Lung (tissue), 12 donors: ENCODE data around the gene RBM18. TPM values are rescaled to one million over a fixed set of nuclear protein-coding genes. Genes with fewer than 3 reads are reported as not detected.

Experiments used
- ATAC-seq: fragments of 200-7000 bp; cut with Tn5 transposase; one replicate; pipeline ENCODE4 v1.9.1; 2020; ENCODE audit warnings: moderate number of reproducible peaks; ENCODE audit not compliant: insufficient read depth, low FRiP score
- DNase-seq, 3 donors: peaks; one replicate each; pipeline ENCODE4 v3.0.0-alpha.2; 2013 to 2017
- H3K27ac ChIP-seq, 2 donors: one replicate each; pipeline ENCODE4 v1.5.1; 2013; ENCODE audit warnings: mild to moderate bottlenecking in 2 of 2, moderate library complexity in 2 of 2, control low read depth in 1 of 2, inconsistent platforms in 1 of 2, low read depth in 1 of 2, low read length in 1 of 2
- H3K27me3 ChIP-seq, 3 donors: one replicate each; pipeline ENCODE4 v1.5.1; 2013; ENCODE audit warnings: low read length in 2 of 3; ENCODE audit not compliant: control insufficient read depth in 3 of 3, insufficient read depth in 3 of 3
- H3K36me3 ChIP-seq, 4 donors: one replicate each; pipeline ENCODE4 v1.5.1; 2013; ENCODE audit warnings: low read length in 4 of 4, mild to moderate bottlenecking in 1 of 4, moderate library complexity in 1 of 4; ENCODE audit not compliant: control insufficient read depth in 4 of 4, insufficient read depth in 4 of 4
- H3K4me1 ChIP-seq, 5 donors: one replicate each; pipeline ENCODE4 v1.5.1; 2013; ENCODE audit warnings: low read length in 5 of 5, mild to moderate bottlenecking in 2 of 5, moderate library complexity in 1 of 5; ENCODE audit not compliant: control insufficient read depth in 5 of 5, insufficient read depth in 5 of 5
- H3K4me3 ChIP-seq: one replicate; pipeline ENCODE4 v1.5.1; 2013; ENCODE audit warnings: mild to moderate bottlenecking, control low read depth, moderate library complexity
- H3K9ac ChIP-seq, 2 donors: one replicate each; pipeline ENCODE4 v1.5.1; 2013; ENCODE audit warnings: low read length in 2 of 2, control low read depth in 1 of 2; ENCODE audit not compliant: insufficient read depth in 1 of 2
- H3K9me3 ChIP-seq, 4 donors: one replicate each; pipeline ENCODE4 v1.5.1; 2013; ENCODE audit warnings: low read length in 3 of 4, mild to moderate bottlenecking in 1 of 4, moderate library complexity in 1 of 4; ENCODE audit not compliant: control insufficient read depth in 4 of 4, insufficient read depth in 3 of 4
- CTCF ChIP-seq: IDR thresholded peaks from 2 replicates; pipeline ENCODE4 v1.5.1; 2012; ENCODE audit warnings: mild to moderate bottlenecking; ENCODE audit errors: control extremely low read depth, extremely low read depth
- WGBS, 2 donors: extraction: QIAGEN DNeasy Blood & Tissue Kit; methylation state at CpG; one replicate each; pipeline ENCODE4 v1.1.7; 2013; 5-methylcytosine and 5-hydroxymethylcytosine counted together
- polyA plus RNA-seq, 2 donors: library from polyadenylated mRNA; stranded (reverse); fragments of 200-250 nt; gene quantifications; one replicate each; pipeline ENCODE4 v1.2.1, GENCODE V29; 2013
- total RNA-seq, 2 donors: library from RNA; depleted of rRNA in 1 of 2; stranded (reverse); fragments of >200 nt in 1 of 2; gene quantifications; one replicate each; pipeline ENCODE4 v1.2.1, GENCODE V29; 2014 to 2021
- donor health status: control.
- donor health status: control.
- donor health status: Bipolar disorder and iron deficiency.
- donor health status: healthy.
- donor health status: DM: yes; HTN: yes; CAD: no.

RBM18 gene
- total and polyA plus RNA-seq, 4 donors, result 5.5 to 20.5 (median 12.4) TPM

GRCh38 chr9:122209451-122209850 lies 55.2 kb downstream of the RBM18 start:
- no peak for TF ChIP-seq CTCF
- ATAC-seq, result no peak
- H3K27me3 ChIP-seq, result peaks cover 0 to 37% (median 33%) of the 10 kb centered on the region in 3 donors

GRCh38 chr9:122207096-122207495 lies 57.5 kb downstream of the RBM18 start:
- Histone ChIP-seq H3K9me3 (no peaks in the 10 kb centered on the region), H3K36me3 (no peaks in the 10 kb centered on the region), H3K9ac (no peak overlapping the region), H3K27me3 (peaks cover 0 to 18% (median 15%) of the 10 kb centered on the region in 3 donors), H3K27ac (no peak overlapping the region), H3K4me1 (peaks cover 0 to 15% (median 0%) of the 10 kb centered on the region in 5 donors), H3K4me3 (no peak overlapping the region)
- ATAC-seq (no peak), DNase-seq (no peak)
- no peak for TF ChIP-seq CTCF
- 76 to 81% methylated on average over 9 of the region's 9 CpGs for WGBS, 2 donors

More at GRCh38 chr9:122209451-122209850, 55.2 kb downstream of the RBM18 start:
- DNase-seq, result no peak
- Histone ChIP-seq H3K9ac (no peak overlapping the region), H3K36me3 (no peaks in the 10 kb centered on the region), H3K4me3 (no peak overlapping the region), H3K9me3 (no peaks in the 10 kb centered on the region), H3K4me1 (peaks cover 0 to 15% (median 0%) of the 10 kb centered on the region in 5 donors), H3K27ac (no peak overlapping the region)
- 93 to 96% methylated on average over 12 of the region's 12 CpGs for WGBS, 2 donors

GRCh38 chr9:122206118-122207046 lies 58.3 kb downstream of the RBM18 start:
- DNase-seq (peak; percentile 56 to 65 (median 64)), ATAC-seq (no peak)
- no peak for TF ChIP-seq CTCF
- H3K36me3 ChIP-seq, result no peaks in the 10 kb centered on the region
- H3K4me1 ChIP-seq, result peaks cover 0 to 15% (median 0%) of the 10 kb centered on the region in 5 donors
- WGBS, 2 donors, result 86 to 93% methylated on average over 9 of the region's 9 CpGs
- H3K27ac ChIP-seq, result no peak overlapping the region
- H3K9me3 ChIP-seq, result no peaks in the 10 kb centered on the region
- peaks cover 0 to 12% (median 7%) of the 10 kb centered on the region in 3 donors for H3K27me3 ChIP-seq
- H3K9ac ChIP-seq, result no peak overlapping the region
- H3K4me3 ChIP-seq, result no peak overlapping the region
